Measurements from ENCODE around the gene HDLBP. TPM values are rescaled to one million over a fixed set of nuclear protein-coding genes. Genes with fewer than 3 reads are reported as not detected.

HDLBP gene
- total and polyA plus RNA-seq, 12 donors = 206 to 419 (median 353) TPM

- intact Hi-C loops (cut with DNase I) = no loop called here
- H3K27ac ChIP-seq = no peak overlapping the region
- no peak overlapping the region for H3K4me3 ChIP-seq
- no peak for ATAC-seq
- peaks cover 0 to 3% (median 0%) of the 10 kb centered on the region in 9 donors for H3K4me1 ChIP-seq
- H3K36me3 ChIP-seq = peaks cover 0 to 100% (median 69%) of the 10 kb centered on the region in 9 donors
- TF ChIP-seq CTCF (IDR thresholded peaks at IDR 0.05) = no peak
- no peaks in the 10 kb centered on the region for H3K9me3 ChIP-seq
- no peaks in the 10 kb centered on the region for H3K27me3 ChIP-seq
- no peak for DNase-seq
- 88 to 90% methylated on average over 7 of the region's 7 CpGs for WGBS, 2 donors
Observed at GRCh38 chr2:241263061-241263460, 52.4 kb downstream of the HDLBP start.

DNA sequence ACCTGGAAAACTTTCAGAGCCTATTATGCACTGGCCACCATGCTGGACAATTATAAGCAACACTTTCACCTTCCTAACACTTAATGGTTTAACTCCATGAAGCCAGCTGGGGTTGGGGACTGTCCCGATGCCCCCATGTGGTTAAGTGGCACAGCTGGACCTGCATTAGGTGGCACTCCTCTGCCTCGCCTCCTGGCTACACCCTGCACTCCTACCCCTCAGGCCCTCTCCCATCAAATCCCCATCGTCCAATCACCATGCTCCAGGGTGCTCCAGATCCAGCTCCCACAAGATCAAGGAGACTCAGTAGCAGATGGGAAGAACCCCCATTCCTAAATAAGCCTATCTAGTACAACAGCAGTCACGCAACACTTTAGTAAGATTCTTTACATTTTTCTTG, 53.8 kb downstream of the HDLBP start:
- ATAC-seq = no peak
- DNase-seq = no peak
- H3K4me1 ChIP-seq = peaks cover 0 to 10% (median 0%) of the 10 kb centered on the region in 9 donors
- H3K27ac ChIP-seq = no peak overlapping the region
- no peaks in the 10 kb centered on the region for H3K27me3 ChIP-seq
- WGBS, 2 donors = 92 to 94% methylated on average over 4 of the region's 4 CpGs
- H3K36me3 ChIP-seq = peaks cover under 1 to 100% (median 75%) of the 10 kb centered on the region in 9 donors
- no peak overlapping the region for H3K4me3 ChIP-seq
- TF ChIP-seq CTCF (IDR thresholded peaks at IDR 0.05) = no peak
- no peaks in the 10 kb centered on the region for H3K9me3 ChIP-seq
- intact Hi-C loops (cut with DNase I) = no loop called here

- ATAC-seq = no peak
- Histone ChIP-seq H3K27ac (no peak overlapping the region), H3K36me3 (peaks cover 7 to 100% (median 76%) of the 10 kb centered on the region in 9 donors), H3K27me3 (no peaks in the 10 kb centered on the region), H3K4me1 (peaks cover 0 to 10% (median 0%) of the 10 kb centered on the region in 9 donors), H3K9me3 (no peaks in the 10 kb centered on the region), H3K4me3 (no peak overlapping the region)
- intact Hi-C loops (cut with DNase I) = no loop called here
- 92 to 98% methylated on average over 3 of the region's 3 CpGs for WGBS, 2 donors
- DNase-seq = no peak
- no peak for TF ChIP-seq CTCF (IDR thresholded peaks at IDR 0.05)
Observed at GRCh38 chr2:241260911-241261310, 54.6 kb downstream of the HDLBP start.

DNA sequence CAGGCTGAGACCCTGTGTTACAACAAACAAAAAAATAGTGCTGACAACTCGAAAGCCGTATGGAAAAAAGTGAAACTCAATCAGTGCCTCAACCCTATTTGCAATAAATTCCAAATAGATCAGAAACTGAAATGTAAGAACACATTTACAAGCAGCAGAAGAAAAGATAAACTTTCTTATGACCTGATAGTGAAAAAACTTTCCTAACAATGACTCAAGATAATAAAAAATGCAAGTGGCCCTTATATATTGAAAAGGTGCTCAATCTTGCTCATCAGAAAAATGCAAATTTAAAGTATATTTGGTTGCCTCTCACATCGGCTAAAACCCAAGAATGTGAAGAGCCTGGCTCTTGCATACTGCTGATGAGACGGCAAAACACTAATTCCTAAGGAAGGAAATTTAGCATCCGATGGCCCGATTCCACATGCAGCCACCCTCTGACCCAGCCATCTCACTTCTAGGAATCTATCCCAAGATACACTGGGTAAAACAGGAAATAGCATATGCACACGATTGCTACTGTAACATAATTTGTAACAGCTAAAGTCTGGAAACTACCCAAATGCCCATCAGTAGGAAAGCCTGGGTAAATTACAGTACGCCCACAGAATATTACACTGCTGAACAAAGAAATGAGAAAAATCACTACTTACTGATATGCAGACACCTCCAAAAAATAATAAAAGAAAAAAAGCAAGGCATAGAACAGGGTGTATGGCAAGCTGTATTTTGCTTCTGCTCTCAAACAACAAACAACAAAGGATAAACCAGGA, 56.8 kb downstream of the HDLBP start:
- peaks cover 0 to 10% (median 0%) of the 10 kb centered on the region in 9 donors for H3K4me1 ChIP-seq
- no peak for DNase-seq
- H3K4me3 ChIP-seq = no peak overlapping the region
- intact Hi-C loops (cut with DNase I) = loop anchor here in 1 of 10 donors (10.0 kb wide), 1 partner anchor 86 kb away; no protein-coding TSS in a partner anchor
- H3K36me3 ChIP-seq = peaks cover 16 to 100% (median 83%) of the 10 kb centered on the region in 9 donors
- no peaks in the 10 kb centered on the region for H3K27me3 ChIP-seq
- no peak for ATAC-seq
- no peaks in the 10 kb centered on the region for H3K9me3 ChIP-seq
- TF ChIP-seq CTCF (IDR thresholded peaks at IDR 0.05) = no peak
- H3K27ac ChIP-seq = no peak overlapping the region
- 67 to 71% methylated on average over 8 of the region's 8 CpGs for WGBS, 2 donors

All from heart right ventricle (tissue), 16 donors.